Epithelial cell of proximal tubule (primary cell): ENCODE measurements around the gene SLC13A5. TPM values are rescaled to one million over a fixed set of nuclear protein-coding genes. Genes with fewer than 3 reads are reported as not detected.

Experiments
- DNase-seq: peaks from one replicate; pipeline ENCODE4 v3.0.0-alpha.2; 2011; ENCODE audit warnings: low read depth
- H3K4me3 ChIP-seq: 2 replicates; pipeline ENCODE4 v1.5.1; 2011; ENCODE audit warnings: low read depth, mild to moderate bottlenecking, low read length
- CTCF ChIP-seq: conservative IDR thresholded peaks from 2 replicates; pipeline ENCODE4 v1.5.1; 2012; ENCODE audit warnings: low read depth, mild to moderate bottlenecking, low read length
- total RNA-seq: library from RNA; depleted of rRNA; stranded (reverse); fragments of >200 nt; gene quantifications from 2 replicates; pipeline ENCODE4 v1.2.3, GENCODE V29; 2015

The SLC13A5 gene
- total RNA-seq, 1 donor from 2014 or later = not detected

DNA sequence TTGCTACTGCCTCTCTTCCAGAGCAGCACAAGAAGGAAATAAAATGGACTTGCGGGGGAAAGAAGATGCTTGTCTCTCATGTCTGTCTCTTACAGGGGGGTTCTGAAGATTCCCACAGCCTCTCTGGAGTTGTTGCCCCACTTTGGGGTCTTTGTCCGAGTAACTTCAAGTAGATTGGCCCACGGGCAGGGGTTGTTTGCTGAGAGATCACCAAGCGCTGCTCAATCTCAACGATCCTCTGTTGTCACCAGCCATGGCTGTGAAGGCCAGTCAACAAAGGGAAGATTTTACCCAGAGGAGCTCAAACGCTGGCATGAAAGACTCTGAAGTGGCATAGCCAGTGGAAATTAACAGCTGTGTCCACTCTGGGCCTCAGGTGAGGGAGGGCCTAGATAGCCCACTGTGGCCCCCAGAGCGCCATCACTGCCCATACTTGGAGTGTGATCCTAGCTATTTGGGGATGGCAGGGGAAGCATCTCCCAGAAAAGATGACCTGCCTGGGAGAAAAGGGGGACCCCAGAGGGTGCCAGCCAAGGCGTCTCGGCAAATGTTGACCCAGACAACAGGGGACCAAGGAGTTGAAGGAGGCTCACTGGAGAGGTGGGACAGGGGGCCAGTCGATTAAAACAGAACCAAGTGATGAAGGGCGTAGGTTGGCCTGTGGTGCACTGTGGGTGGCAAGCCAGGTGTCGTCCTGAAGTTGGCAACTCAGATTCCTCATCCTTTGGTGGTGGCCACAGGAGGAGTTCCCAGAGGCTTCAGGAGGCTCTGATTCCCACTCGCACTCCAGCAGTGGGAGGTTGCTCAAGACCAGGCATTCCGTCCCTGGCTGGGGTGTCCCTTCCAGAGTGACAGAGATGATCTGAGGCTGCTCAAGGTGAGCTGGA is 28.0 kb downstream of the SLC13A5 start:
- no peak for TF ChIP-seq CTCF
- DNase-seq = no peak
- H3K4me3 ChIP-seq = no peak overlapping the region

GRCh38 chr17:6684460-6684783 is 28.7 kb downstream of the SLC13A5 start:
- TF ChIP-seq CTCF = no peak
- H3K4me3 ChIP-seq = no peak overlapping the region
- DNase-seq = no peak

DNA sequence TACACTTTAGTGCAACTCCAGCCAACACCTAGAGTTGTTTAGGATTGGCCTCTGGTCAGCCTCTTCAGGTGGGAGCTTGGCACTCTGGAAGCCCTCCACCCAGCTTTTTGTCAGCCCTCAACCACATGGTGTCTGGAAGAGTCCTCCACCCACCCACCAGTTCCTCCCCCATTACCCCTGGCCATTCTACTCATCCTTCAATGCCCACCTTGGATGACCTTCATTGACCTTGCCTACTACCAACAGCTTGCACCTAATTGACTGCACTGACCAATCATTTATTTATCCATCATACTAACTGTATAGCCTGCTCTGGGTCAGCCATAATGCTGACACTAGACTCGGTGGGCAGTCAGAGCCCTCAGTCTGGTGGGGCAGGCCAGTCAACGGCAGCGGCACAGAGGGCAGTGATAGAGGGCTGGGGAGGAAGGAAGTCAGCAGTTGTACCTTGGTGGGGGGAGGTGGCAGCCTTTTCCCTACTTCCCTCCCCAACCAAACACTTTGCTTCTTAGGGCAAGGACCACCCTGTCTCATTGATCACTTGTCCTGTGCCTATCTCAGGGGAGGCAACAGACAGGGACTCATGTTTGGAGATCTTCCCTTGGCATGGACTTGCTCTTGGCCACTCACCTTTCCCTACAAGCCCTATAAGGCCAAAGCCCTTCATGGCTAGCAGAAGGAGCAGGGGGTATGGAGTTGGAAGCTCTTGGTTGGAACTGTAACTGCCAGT is 29.3 kb downstream of the SLC13A5 start:
- no peak overlapping the region for H3K4me3 ChIP-seq
- DNase-seq = no peak
- TF ChIP-seq CTCF = no peak

- no peak for TF ChIP-seq CTCF
- no peak overlapping the region for H3K4me3 ChIP-seq
- DNase-seq = no peak
Measured at GRCh38 chr17:6683081-6683684, 30.0 kb downstream of the SLC13A5 start.

GRCh38 chr17:6682339-6682738 is 30.8 kb downstream of the SLC13A5 start:
- no peak for DNase-seq
- no peak overlapping the region for H3K4me3 ChIP-seq
- TF ChIP-seq CTCF = no peak

- DNase-seq = no peak
- H3K4me3 ChIP-seq = no peak overlapping the region
- no peak for TF ChIP-seq CTCF
Measured at GRCh38 chr17:6681671-6682070, 31.5 kb downstream of the SLC13A5 start.
